ENCODE measurements around the gene DEGS1.

GRCh38 chr1:224175617-224176016 lies 7.4 kb upstream of the DEGS1 start:
- TF ChIP-seq ZNF274 (IDR thresholded peaks at IDR 0.05; ENCODE audit: low read depth, low read length) = no peak
- no peak for TF ChIP-seq YY1 (IDR thresholded peaks at IDR 0.05; ENCODE audit: insufficient read depth, insufficient read length)

Data from NT2/D1 (cell line).